SW480 (cell line): ENCODE measurements around the gene TFPI.
"Not testable (repeated sequence)": the region's sequence is repeated elsewhere in the genome, so short reads cannot be mapped to it uniquely, and the experiment has no call there.

ENCODE experiments used
- DNase-seq: peaks from one replicate; pipeline ENCODE4 v3.0.0-alpha.2; 2016; ENCODE audit warnings: low spot score

TFPI gene

GRCh38 chr2:187554011-187554703, at the start of gene TFPI:
Gene TFPI, minus strand, starts transcription at chr2:187554435. Its CDS starts 50,667 bp downstream, at chr2:187503768.
- DNase-seq, result no peak

GRCh38 chr2:187594801-187595200, 40.6 kb upstream of the TFPI start:
- DNase-seq, result no peak

- DNase-seq, result no peak
These were observed 39.5 kb upstream of the TFPI start for GRCh38 chr2:187593697-187594096.

- DNase-seq, result no peak
These were observed 38.9 kb upstream of the TFPI start for GRCh38 chr2:187593098-187593497.

- DNase-seq, result no peak
These were observed 35.9 kb upstream of the TFPI start for GRCh38 chr2:187590175-187590574.

GRCh38 chr2:187586011-187586641, 31.9 kb upstream of the TFPI start:
- DNase-seq, result no peak

- DNase-seq, result peak; percentile 12
These were observed 27.1 kb upstream of the TFPI start for GRCh38 chr2:187581125-187581896.

GRCh38 chr2:187580462-187581124, 26.4 kb upstream of the TFPI start:
- DNase-seq, result peak; percentile 23

GRCh38 chr2:187577310-187577709, 23.1 kb upstream of the TFPI start:
- no peak for DNase-seq

GRCh38 chr2:187576906-187577305, 22.7 kb upstream of the TFPI start:
- no peak for DNase-seq

- DNase-seq, result no peak
These were observed 21.5 kb upstream of the TFPI start for GRCh38 chr2:187575751-187576067.

- DNase-seq, result no peak
These were observed 20.9 kb upstream of the TFPI start for GRCh38 chr2:187574969-187575750.

- no peak for DNase-seq
These were observed 19.5 kb upstream of the TFPI start for GRCh38 chr2:187573722-187574121.

- not testable (repeated sequence) for DNase-seq
These were observed 17.8 kb upstream of the TFPI start for GRCh38 chr2:187571996-187572395.

GRCh38 chr2:187569571-187569970, 15.3 kb upstream of the TFPI start:
- no peak for DNase-seq

GRCh38 chr2:187569042-187569441, 14.8 kb upstream of the TFPI start:
- DNase-seq, result no peak

GRCh38 chr2:187567126-187567525, 12.9 kb upstream of the TFPI start:
- DNase-seq, result no peak

- DNase-seq, result no peak
These were observed 12.5 kb upstream of the TFPI start for GRCh38 chr2:187566712-187567111.

- DNase-seq, result no peak
These were observed 12.0 kb upstream of the TFPI start for GRCh38 chr2:187566266-187566665.

GRCh38 chr2:187565618-187566017, 11.4 kb upstream of the TFPI start:
- not testable (repeated sequence) for DNase-seq

GRCh38 chr2:187556493-187556892, 2.3 kb upstream of the TFPI start:
- not testable (repeated sequence) for DNase-seq

- no peak for DNase-seq
These were observed 458 bp upstream of the TFPI start for GRCh38 chr2:187554704-187555082.
